Measurements from ENCODE around the gene NAV1. TPM values are rescaled to one million over a fixed set of nuclear protein-coding genes. Genes with fewer than 3 reads are reported as not detected.
"Not testable (repeated sequence)": the region's sequence is repeated elsewhere in the genome, so short reads cannot be mapped to it uniquely, and the experiment has no call there.

The NAV1 gene, protein sequence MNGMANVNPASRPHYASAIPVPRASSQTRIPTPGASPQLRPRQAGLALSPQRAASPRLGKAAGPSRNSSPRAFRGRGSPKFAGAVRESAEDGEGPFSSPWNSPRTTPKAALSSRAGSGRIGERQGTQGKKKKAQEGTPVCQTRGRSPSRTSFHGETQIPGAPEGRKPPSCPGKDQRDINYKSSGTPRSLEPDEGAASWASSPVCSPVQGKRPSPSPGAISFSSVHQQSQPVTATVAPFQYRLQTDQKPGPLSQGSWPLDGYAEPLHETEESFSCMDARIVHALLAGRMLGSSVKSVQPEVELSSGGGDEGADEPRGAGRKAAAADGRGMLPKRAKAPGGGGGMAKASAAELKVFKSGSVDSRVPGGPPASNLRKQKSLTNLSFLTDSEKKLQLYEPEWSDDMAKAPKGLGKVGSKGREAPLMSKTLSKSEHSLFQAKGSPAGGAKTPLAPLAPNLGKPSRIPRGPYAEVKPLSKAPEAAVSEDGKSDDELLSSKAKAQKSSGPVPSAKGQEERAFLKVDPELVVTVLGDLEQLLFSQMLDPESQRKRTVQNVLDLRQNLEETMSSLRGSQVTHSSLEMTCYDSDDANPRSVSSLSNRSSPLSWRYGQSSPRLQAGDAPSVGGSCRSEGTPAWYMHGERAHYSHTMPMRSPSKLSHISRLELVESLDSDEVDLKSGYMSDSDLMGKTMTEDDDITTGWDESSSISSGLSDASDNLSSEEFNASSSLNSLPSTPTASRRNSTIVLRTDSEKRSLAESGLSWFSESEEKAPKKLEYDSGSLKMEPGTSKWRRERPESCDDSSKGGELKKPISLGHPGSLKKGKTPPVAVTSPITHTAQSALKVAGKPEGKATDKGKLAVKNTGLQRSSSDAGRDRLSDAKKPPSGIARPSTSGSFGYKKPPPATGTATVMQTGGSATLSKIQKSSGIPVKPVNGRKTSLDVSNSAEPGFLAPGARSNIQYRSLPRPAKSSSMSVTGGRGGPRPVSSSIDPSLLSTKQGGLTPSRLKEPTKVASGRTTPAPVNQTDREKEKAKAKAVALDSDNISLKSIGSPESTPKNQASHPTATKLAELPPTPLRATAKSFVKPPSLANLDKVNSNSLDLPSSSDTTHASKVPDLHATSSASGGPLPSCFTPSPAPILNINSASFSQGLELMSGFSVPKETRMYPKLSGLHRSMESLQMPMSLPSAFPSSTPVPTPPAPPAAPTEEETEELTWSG (N-terminal part only)
- 63.3 TPM for total RNA-seq
- long read RNA-seq, partial matches to known transcripts, result 31 of 50 reads
- long read RNA-seq, other reads (novel, unspliced or antisense), result 19 of 50 reads

DNA sequence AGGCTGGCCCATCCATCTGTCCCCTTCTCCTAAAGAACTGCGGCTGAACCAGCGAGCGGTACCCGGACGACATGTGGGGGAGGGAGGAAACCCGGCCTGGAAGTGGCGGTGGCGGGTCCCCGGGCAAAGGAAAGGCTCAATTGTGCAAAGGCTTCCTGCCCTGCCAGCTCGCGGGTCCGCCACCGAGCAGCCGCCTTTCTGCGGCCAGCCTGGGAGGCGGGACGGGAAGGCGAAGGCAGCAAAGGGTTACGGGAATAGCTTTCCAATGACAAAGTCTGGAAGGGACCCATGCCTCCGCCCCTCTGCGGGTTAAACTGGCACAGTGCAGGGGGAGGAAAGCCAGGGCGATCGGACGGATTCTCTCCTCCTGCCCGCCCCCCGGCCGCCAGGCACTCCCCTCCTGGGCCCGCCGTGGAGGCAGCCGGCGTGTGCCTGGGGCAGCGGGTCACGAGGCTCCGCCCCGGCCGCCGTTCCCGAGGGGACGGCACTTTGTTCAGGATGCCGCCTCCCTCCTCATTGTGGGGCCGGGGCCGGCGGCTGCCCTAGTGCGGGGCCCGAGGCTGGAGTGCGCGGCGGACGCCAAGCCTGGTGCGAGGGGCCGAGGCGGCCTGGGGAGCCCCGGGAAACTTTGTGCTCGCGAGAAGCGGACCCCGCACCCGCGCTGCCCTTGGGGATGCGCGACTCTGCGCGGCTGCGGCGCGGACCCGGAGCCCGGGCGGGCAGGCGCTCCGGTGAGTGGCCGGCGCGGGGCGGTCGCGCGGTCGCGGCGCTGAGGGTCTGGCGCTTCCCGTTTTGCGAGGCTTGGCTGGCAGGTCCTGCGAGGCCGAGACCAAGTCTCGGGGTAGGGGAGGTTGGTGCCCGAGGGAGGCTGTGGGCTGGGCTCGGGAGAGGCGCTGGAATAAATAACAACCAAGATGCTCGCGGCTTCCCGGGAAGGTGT is at the start of gene NAV1:
Gene NAV1 (plus strand): TSS at position 516 of the 940 bp plus-strand sequence. CDS start 83,758 bp downstream, outside the sequence.
- peak; percentile 65 for ATAC-seq
- intact Hi-C loops (cut with micrococcal nuclease), result no loop called here
- peak; percentile 78 for DNase-seq

GRCh38 chr1:201489643-201490261 is 49.2 kb upstream of the NAV1 start:
- DNase-seq (no peak), ATAC-seq (no peak)
- intact Hi-C loops (cut with micrococcal nuclease), result no loop called here

- ATAC-seq (no peak), DNase-seq (no peak)
- intact Hi-C loops (cut with micrococcal nuclease), result no loop called here
Observed at GRCh38 chr1:201490708-201491131, 48.2 kb upstream of the NAV1 start.

- ATAC-seq, result no peak
Observed at GRCh38 chr1:201491896-201492511, 46.9 kb upstream of the NAV1 start.

GRCh38 chr1:201493026-201493656 is 45.8 kb upstream of the NAV1 start:
- intact Hi-C loops (cut with micrococcal nuclease); ATAC-seq; DNase-seq: not testable (repeated sequence)

More at GRCh38 chr1:201491896-201492511, 46.9 kb upstream of the NAV1 start:
- intact Hi-C loops (cut with micrococcal nuclease), result no loop called here
- DNase-seq, result no peak

DNA sequence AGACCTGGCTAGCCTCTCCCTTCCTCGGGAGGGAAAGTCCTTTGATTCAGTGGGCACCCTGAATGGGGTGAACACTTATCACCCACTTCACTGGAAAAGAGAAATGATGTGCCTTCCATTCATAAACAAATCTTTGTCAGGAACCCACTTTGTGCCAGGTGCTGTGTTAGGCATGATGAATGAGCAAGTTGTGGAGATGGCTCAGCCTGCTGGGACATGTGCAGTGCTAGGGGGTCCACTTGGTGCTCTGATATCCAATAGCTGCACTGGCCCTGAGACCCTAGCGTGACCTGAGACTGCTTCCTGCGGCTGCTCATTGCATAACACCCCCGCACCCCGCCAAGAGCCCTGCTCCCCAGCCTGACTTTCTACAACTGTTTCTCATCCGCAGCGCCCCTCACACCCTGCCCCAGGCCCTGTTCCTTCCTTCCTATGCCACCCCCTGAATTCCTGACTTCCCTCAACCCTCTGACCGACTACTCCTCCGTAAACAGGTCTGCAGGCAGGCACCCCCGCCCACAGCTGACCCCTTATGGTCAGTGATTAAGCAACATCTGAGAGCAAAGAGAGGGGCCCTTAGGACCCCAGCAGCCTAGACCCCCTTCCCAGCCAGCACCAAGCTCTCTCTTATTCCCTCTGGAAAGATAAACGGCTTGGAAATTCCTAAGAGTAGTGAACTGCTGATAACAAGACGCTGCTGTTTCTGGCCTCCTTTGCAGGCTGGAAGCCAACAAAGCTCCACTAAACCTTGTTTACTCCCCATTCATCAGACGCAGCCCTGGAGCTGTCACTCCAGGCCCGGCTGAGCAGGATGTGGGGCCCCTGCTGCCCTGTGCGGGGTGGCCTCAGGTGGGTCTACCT is 44.9 kb upstream of the NAV1 start:
- intact Hi-C loops (cut with micrococcal nuclease), result no loop called here
- DNase-seq (peak; percentile 48), ATAC-seq (peak; percentile 47)

- peak; percentile 76 for ATAC-seq
- peak; percentile 85 for DNase-seq
- intact Hi-C loops (cut with micrococcal nuclease), result no loop called here
Observed at GRCh38 chr1:201495551-201496295, 43.2 kb upstream of the NAV1 start.

GRCh38 chr1:201496296-201496690 is 42.6 kb upstream of the NAV1 start:
- ATAC-seq (no peak), DNase-seq (peak; percentile 42)
- intact Hi-C loops (cut with micrococcal nuclease), result no loop called here

DNA sequence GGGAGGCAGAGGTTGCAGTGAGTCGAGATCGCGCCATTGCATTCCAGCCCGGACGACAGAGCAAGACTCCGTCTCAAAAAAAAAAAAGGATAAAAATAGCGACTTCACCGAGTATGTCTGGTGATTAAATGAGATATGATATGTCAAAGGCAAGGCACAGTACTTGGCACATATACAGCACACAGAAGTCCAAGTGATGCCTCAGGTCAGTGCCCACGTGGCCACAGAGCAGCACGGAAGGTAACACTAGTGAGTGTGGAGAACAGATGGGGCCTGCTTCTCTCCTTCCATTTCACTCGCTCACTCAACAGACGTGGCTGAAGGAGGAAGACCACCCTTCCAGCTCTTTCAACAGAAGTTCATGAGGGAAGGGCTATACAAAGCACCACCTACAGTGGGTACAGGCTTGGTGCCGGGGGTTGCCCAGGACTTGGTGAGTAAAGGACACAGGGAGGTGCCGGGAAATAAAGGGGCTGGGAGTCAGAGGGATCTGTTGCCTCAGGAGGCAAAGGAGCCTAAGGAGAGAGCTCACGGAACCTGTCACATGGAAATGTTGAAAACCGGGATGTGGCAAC is 40.9 kb upstream of the NAV1 start:
- intact Hi-C loops (cut with micrococcal nuclease), result no loop called here
- DNase-seq (no peak), ATAC-seq (no peak)

DNA sequence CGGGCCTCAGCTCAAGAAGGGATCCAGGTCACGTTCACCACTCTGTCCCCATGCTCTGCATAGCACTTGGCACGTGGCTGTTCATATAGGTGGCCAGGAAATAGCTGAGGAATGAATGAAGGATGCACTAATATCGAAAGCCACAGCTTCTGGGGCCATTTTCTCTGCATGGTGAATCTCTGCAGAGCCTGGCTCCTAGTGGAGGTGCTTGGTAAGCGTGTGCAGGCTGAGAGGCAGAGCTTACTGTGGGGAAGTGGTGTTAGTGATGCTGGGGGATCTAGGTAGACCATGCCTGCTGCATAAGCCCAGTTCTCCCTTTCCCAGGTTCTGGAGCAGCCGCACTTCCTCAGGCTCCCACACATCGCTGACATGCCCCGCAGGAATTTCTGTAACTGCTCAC is 40.3 kb upstream of the NAV1 start:
- ATAC-seq (no peak), DNase-seq (no peak)
- intact Hi-C loops (cut with micrococcal nuclease), result no loop called here

- intact Hi-C loops (cut with micrococcal nuclease), result no loop called here
- DNase-seq, result no peak
- ATAC-seq, result no peak
Observed at GRCh38 chr1:201499191-201499590, 39.7 kb upstream of the NAV1 start.

GRCh38 chr1:201499795-201500669 is 38.9 kb upstream of the NAV1 start:
- ATAC-seq, result peak; percentile 61
- peak; percentile 58 for DNase-seq
- intact Hi-C loops (cut with micrococcal nuclease), result no loop called here

GRCh38 chr1:201500670-201501120 is 38.2 kb upstream of the NAV1 start:
- ATAC-seq (peak; percentile 66), DNase-seq (peak; percentile 42)
- intact Hi-C loops (cut with micrococcal nuclease), result no loop called here

- intact Hi-C loops (cut with micrococcal nuclease), result no loop called here
- ATAC-seq (no peak), DNase-seq (no peak)
Observed at GRCh38 chr1:201501144-201501543, 37.8 kb upstream of the NAV1 start.

Data from left ventricle myocardium superior (tissue), 1 donor.